Neuronal stem cell (in vitro differentiated cells): ENCODE results near the gene P2RX7.
A peak's percentile ranks its signal among the peaks of the same experiment; 100 is the strongest.

Source experiments
- DNase-seq: peaks from one replicate; pipeline ENCODE4 v3.0.0-alpha.2; 2013; ENCODE audit warnings: low spot score
- H2AFZ ChIP-seq: one replicate; pipeline ENCODE4 v1.6.1; 2013; ENCODE audit warnings: mild to moderate bottlenecking, low read length, inconsistent platforms
- H2AK5ac ChIP-seq: 2 replicates; pipeline ENCODE4 v1.6.1; 2013; ENCODE audit warnings: low read depth, mild to moderate bottlenecking, inconsistent platforms, low read length, moderate library complexity, mixed read lengths
- H2BK120ac ChIP-seq: 2 replicates; pipeline ENCODE4 v1.6.1; 2013; ENCODE audit warnings: low read depth, mild to moderate bottlenecking, inconsistent platforms, low read length, moderate library complexity, mixed read lengths
- H2BK12ac ChIP-seq: one replicate; pipeline ENCODE4 v1.6.1; 2013; ENCODE audit warnings: low read length, inconsistent platforms
- H2BK15ac ChIP-seq: 2 replicates; pipeline ENCODE4 v1.6.1; 2013; ENCODE audit warnings: mild to moderate bottlenecking, low read length, inconsistent platforms, mixed read lengths
- H2BK5ac ChIP-seq: one replicate; pipeline ENCODE4 v1.6.1; 2013; ENCODE audit warnings: inconsistent platforms, mild to moderate bottlenecking, low read length, moderate library complexity
- H3K14ac ChIP-seq: one replicate; pipeline ENCODE4 v1.6.1; 2013; ENCODE audit warnings: low read length, inconsistent platforms
- H3K18ac ChIP-seq: 2 replicates; pipeline ENCODE4 v1.6.1; 2013; ENCODE audit warnings: low read length, inconsistent platforms
- H3K23ac ChIP-seq: 2 replicates; pipeline ENCODE4 v1.6.1; 2013; ENCODE audit warnings: low read depth, mild to moderate bottlenecking, mixed read lengths, low read length, inconsistent platforms; ENCODE audit not compliant: poor library complexity
- H3K27ac ChIP-seq: replicated peaks from 3 replicates; pipeline ENCODE4 v1.5.1; 2013; ENCODE audit warnings: low read length, inconsistent platforms
- H3K27me3 ChIP-seq, 3 experiments: 2 replicates each; pipeline ENCODE4 v1.6.1; 2013; ENCODE audit warnings: low read length in 3 of 3, mild to moderate bottlenecking in 2 of 3, inconsistent platforms in 1 of 3, low read depth in 1 of 3, mixed read lengths in 1 of 3, moderate library complexity in 1 of 3; ENCODE audit not compliant: control insufficient read depth in 3 of 3, insufficient read depth in 3 of 3
- H3K36me3 ChIP-seq, 2 donors: replicated peaks in 1 of 2; 2 replicates each; pipeline ENCODE4 v1.6.1; 2013; ENCODE audit warnings: low read length in 2 of 2; ENCODE audit not compliant: control insufficient read depth in 2 of 2, insufficient read depth in 2 of 2
- H3K4ac ChIP-seq: 2 replicates; pipeline ENCODE4 v1.6.1; 2013; ENCODE audit warnings: inconsistent platforms, mild to moderate bottlenecking, low read length, moderate library complexity
- H3K4me1 ChIP-seq, 2 donors: 1 replicate in 1 of 2; 2 replicates in 1 of 2; pipeline ENCODE4 v1.6.1; 2013; ENCODE audit warnings: low read length in 2 of 2, low read depth in 1 of 2; ENCODE audit not compliant: control insufficient read depth in 2 of 2, insufficient read depth in 1 of 2
- H3K4me2 ChIP-seq: one replicate; pipeline ENCODE4 v1.6.1; 2013; ENCODE audit warnings: mild to moderate bottlenecking, low read length, inconsistent platforms; ENCODE audit not compliant: insufficient read depth, poor library complexity, severe bottlenecking
- H3K4me3 ChIP-seq, 2 donors: 2 replicates each; pipeline ENCODE4 v1.5.1; 2013; ENCODE audit warnings: low read length in 2 of 2, mild to moderate bottlenecking in 2 of 2, inconsistent platforms in 1 of 2, moderate library complexity in 1 of 2
- H3K79me1 ChIP-seq: one replicate; pipeline ENCODE4 v1.6.1; 2013; ENCODE audit warnings: low read depth, mild to moderate bottlenecking, inconsistent platforms, low read length, moderate library complexity
- H3K9ac ChIP-seq: one replicate; pipeline ENCODE4 v1.6.1; 2013; ENCODE audit warnings: mild to moderate bottlenecking, low read depth, low read length, inconsistent platforms; ENCODE audit not compliant: poor library complexity
- H3K9me3 ChIP-seq, 2 donors: replicated peaks in 1 of 2; 2 replicates each; pipeline versions ENCODE3 to v1.6.1; 2013; ENCODE audit warnings: low read length in 2 of 2, mild to moderate bottlenecking in 2 of 2, inconsistent platforms in 1 of 2, low read depth in 1 of 2, mixed read lengths in 1 of 2, moderate library complexity in 1 of 2; ENCODE audit not compliant: control insufficient read depth in 2 of 2, insufficient read depth in 1 of 2
- H4K8ac ChIP-seq: one replicate; pipeline ENCODE4 v1.6.1; 2013; ENCODE audit warnings: low read depth, mild to moderate bottlenecking, inconsistent platforms, low read length, moderate library complexity
- H4K91ac ChIP-seq: one replicate; pipeline ENCODE4 v1.6.1; 2013; ENCODE audit warnings: low read length, low read depth, mild to moderate bottlenecking, inconsistent platforms; ENCODE audit not compliant: poor library complexity
- WGBS, 2 donors: extraction: QIAGEN DNeasy Blood & Tissue Kit; methylation state at CpG; one replicate each; pipeline ENCODE4 v1.1.7; 2013; ENCODE audit warnings: missing lambda C conversion rate in 2 of 2, mixed read lengths in 1 of 2; ENCODE audit not compliant: insufficient read length in 2 of 2, insufficient replicate concordance in 1 of 2; ENCODE audit errors: extremely low coverage in 2 of 2; 5-methylcytosine and 5-hydroxymethylcytosine counted together

The P2RX7 gene

DNA sequence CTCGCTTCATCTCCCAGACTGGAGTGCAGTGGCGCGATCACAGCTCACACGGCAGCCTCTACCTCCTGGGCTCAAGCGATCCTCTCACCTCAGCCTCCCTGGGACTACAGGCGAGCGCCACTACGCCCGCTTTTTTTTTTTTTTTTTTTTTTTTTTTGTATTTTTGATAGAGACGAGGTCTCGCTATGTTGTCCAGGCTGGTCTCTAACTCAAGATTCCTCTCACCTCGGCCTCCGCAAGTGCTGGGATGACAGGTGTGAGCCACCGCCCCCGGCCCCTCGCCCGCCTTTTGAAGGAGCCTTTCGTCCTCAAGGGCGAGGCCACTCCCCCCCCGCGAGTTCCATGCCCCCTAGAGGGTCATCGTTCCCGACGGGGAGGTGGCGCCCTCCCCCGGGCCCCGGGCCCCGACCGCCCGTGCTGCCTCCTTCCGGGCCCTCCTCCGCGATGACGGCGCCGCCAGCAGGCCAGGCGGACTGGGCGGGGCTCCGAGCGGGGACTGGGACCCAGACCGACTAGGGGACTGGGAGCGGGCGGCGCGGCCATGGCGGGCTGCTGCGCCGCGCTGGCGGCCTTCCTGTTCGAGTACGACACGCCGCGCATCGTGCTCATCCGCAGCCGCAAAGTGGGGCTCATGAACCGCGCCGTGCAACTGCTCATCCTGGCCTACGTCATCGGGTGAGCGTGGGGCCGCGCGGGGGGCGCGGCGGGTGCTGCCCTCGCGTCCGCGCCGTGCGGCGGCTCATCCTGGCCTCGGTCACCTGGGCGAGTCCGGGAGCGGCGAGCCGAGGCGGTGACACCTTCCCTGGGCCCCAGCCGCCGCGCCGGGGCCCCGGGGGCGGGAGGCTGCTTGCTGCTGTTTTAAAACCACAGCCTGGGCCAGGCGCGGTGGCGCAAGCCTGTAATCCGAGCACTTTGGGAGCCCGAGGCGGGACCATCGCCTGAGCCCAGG lies 77.2 kb downstream of the P2RX7 start, which contains the start of gene P2RX4:
Gene P2RX4, plus strand, starts transcription at position 506 of the 949 bp plus-strand sequence. Its CDS starts 36 bp downstream, at position 542.
- peak within 1 kb of the TSS; percentile 99 for H3K23ac ChIP-seq
- peak within 1 kb of the TSS; percentile 100 for H2AFZ ChIP-seq
- H3K4me2 ChIP-seq = peak within 1 kb of the TSS; percentile 72
- peak within 1 kb of the TSS; percentile 76 for H3K4ac ChIP-seq
- no CpG with 5 or more reads among the region's 97 CpGs for WGBS, 2 donors
- H2BK12ac ChIP-seq = peak within 1 kb of the TSS; percentile 54
- peak within 1 kb of the TSS; percentile 100 for H3K18ac ChIP-seq
- H3K14ac ChIP-seq = peak within 1 kb of the TSS; percentile 94
- H2BK5ac ChIP-seq = peak within 1 kb of the TSS; percentile 95
- H3K27me3 ChIP-seq = no peaks in the 10 kb centered on the region
- H4K91ac ChIP-seq = peak within 1 kb of the TSS; percentile 53
- no peaks in the 10 kb centered on the region for H3K36me3 ChIP-seq
- peak within 1 kb of the TSS; percentile 76 for H3K27ac ChIP-seq
- H2BK15ac ChIP-seq = peak within 1 kb of the TSS; percentile 87
- H3K4me3 ChIP-seq = peak within 1 kb of the TSS; percentile 86 to 97
- H2BK120ac ChIP-seq = no peak within 1 kb of the TSS
- H3K9ac ChIP-seq = peak within 1 kb of the TSS; percentile 99
- peaks cover 0 to 3% of the 10 kb centered on the region in 2 donors for H3K4me1 ChIP-seq
- peak within 1 kb of the TSS; percentile 61 for H2AK5ac ChIP-seq
- peak; percentile 71 for DNase-seq
- H3K79me1 ChIP-seq = no peaks in the 10 kb centered on the region
- peak within 1 kb of the TSS; percentile 92 for H4K8ac ChIP-seq
- H3K9me3 ChIP-seq = no peaks in the 10 kb centered on the region

DNA sequence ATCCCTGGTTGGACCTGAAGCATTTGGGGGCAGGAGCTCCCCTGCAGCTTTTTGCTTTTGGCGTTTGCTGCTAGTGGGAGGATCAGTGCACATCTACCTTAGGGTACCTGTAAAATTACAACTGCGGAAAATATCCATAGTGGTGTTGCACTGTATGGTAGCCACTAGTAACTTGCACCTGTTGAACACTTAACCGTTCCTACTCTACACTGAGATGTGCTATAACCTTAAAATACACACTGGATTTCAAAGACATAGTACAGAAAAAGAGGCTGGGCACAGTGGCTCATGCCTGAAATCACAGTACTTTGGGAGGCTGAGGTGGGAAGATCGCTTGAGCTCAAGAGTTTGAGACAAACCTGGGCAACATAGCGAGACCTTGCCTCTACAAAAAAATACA lies 80.2 kb downstream of the P2RX7 start:
- no peak overlapping the region for H4K8ac ChIP-seq
- H3K4me2 ChIP-seq = no peak overlapping the region
- H2BK15ac ChIP-seq = no peak overlapping the region
- H2BK12ac ChIP-seq = no peak overlapping the region
- H3K9ac ChIP-seq = no peak overlapping the region
- no peak overlapping the region for H3K4ac ChIP-seq
- H3K36me3 ChIP-seq = peaks cover 0 to 2% of the 10 kb centered on the region in 2 donors
- H2BK120ac ChIP-seq = no peak overlapping the region
- H3K4me3 ChIP-seq = no peak overlapping the region
- DNase-seq = no peak
- H3K27ac ChIP-seq = no peak overlapping the region
- H3K79me1 ChIP-seq = no peaks in the 10 kb centered on the region
- no peak overlapping the region for H2AFZ ChIP-seq
- no peak overlapping the region for H2BK5ac ChIP-seq
- H3K9me3 ChIP-seq = no peaks in the 10 kb centered on the region
- peaks cover 0 to 3% of the 10 kb centered on the region in 2 donors for H3K4me1 ChIP-seq
- no peak overlapping the region for H3K18ac ChIP-seq
- H3K14ac ChIP-seq = no peak overlapping the region
- no peak overlapping the region for H4K91ac ChIP-seq
- no peak overlapping the region for H3K23ac ChIP-seq
- no peak overlapping the region for H2AK5ac ChIP-seq
- no CpG with 5 or more reads among the region's 5 CpGs for WGBS, 2 donors
- H3K27me3 ChIP-seq = no peaks in the 10 kb centered on the region

DNA sequence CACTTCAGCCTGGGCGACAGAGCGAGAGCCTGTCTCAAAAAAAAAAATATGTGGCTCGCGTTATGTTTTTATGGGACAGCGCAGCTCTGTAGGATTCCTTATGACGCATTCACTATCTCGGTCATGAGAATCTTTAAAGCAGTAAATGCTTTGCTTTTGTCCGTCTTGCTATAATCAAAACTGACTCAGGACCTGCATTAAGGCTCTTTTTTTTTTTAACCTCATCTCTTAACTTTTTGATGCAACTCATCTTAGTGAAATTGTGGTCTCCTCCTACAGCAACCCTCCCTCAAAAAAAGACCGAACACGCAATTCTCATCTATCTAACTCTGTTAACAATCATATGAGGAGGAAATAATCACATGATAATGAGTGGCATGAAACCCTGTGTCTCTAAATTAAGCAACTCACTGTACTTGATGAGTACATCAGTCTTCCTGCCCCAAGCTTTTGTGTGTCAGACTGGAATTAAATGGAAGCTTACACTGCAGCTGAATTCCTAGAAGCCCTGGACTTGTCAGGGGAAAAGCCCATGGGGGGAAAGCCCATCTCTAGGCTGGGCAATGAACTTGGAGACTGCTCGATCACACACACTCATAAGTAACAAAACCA lies 81.6 kb downstream of the P2RX7 start:
- no peak overlapping the region for H3K27ac ChIP-seq
- no peak overlapping the region for H3K9ac ChIP-seq
- H2BK120ac ChIP-seq = no peak overlapping the region
- H2AFZ ChIP-seq = no peak overlapping the region
- H2AK5ac ChIP-seq = no peak overlapping the region
- no peak overlapping the region for H3K4ac ChIP-seq
- no peaks in the 10 kb centered on the region for H3K79me1 ChIP-seq
- no peak for DNase-seq
- H4K8ac ChIP-seq = no peak overlapping the region
- WGBS, 2 donors = no CpG with 5 or more reads among the region's 11 CpGs
- H2BK12ac ChIP-seq = no peak overlapping the region
- no peak overlapping the region for H3K4me3 ChIP-seq
- H3K9me3 ChIP-seq = no peaks in the 10 kb centered on the region
- no peak overlapping the region for H3K23ac ChIP-seq
- no peak overlapping the region for H3K4me2 ChIP-seq
- no peak overlapping the region for H3K18ac ChIP-seq
- H3K36me3 ChIP-seq = peaks cover 0 to 2% of the 10 kb centered on the region in 2 donors
- H2BK15ac ChIP-seq = no peak overlapping the region
- H3K27me3 ChIP-seq = no peaks in the 10 kb centered on the region
- no peak overlapping the region for H2BK5ac ChIP-seq
- H3K14ac ChIP-seq = no peak overlapping the region
- H4K91ac ChIP-seq = no peak overlapping the region
- H3K4me1 ChIP-seq = peaks cover 0 to 3% of the 10 kb centered on the region in 2 donors
